GM19099 (cell line): ENCODE data around the gene FILIP1L.

Source experiments
- POLR2A ChIP-seq: IDR thresholded peaks from 3 replicates; pipeline ENCODE4 v1.6.1; 2011; ENCODE audit warnings: low read depth; ENCODE audit not compliant: insufficient read length; ENCODE audit errors: extremely low read depth

The FILIP1L gene

DNA sequence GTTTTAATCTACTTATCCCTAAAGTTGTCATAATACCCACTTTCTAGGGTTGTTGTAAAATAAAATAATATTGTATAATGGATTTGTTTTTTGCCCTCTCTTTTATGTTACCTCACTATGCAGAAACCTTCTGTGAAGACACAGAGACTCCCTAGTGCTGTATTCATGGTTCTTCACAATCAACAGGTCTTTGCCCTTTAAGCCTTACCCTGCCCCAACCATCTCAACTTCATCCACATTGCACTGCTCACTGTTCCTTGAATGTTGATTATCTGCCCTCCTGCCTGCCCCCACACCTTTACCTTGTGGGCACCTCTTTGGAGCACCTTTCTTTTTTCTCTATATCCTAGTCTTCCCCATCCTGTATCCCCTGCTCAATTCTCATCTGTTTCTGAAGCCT, 275.5 kb downstream of the FILIP1L start:
- no peak for TF ChIP-seq POLR2A

DNA sequence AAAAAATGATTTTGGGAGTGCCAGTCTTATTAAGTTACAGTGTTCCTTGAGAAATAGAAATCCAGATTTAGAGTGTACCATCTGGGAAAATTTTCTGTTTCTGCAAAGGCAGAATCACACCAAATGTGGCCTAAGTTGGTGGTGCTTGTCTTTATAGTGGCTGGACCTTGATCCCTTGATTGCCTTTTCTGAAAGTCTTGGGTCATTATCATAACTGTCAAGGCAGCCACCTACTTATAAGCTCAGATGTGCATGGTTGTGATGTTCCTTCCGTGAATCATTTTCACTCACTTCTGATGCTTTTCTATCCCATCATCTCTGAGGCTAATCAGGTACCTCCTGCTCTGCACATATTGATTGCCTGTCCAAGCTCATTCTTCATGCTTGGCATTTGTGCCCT, 276.6 kb downstream of the FILIP1L start:
- TF ChIP-seq POLR2A: no peak

DNA sequence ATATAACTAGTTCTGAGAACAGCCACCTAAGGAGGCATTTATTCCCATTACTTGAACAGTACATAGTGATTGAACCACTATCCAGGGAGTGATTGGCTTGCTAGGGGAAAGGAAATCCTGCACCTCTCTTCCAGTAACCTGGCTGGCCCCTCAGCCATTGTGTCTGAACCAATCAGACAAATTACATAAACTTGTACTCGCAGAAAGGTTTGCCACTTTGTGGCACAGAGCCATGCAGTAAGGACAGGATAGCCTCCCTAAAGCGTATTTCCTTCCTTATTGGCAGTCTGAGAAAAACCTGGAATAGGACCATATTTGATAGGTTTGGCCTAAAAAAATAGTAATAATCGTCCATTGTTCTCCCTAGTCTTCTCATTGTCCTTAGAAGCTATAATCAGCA, 277.6 kb downstream of the FILIP1L start:
- TF ChIP-seq POLR2A: no peak

DNA sequence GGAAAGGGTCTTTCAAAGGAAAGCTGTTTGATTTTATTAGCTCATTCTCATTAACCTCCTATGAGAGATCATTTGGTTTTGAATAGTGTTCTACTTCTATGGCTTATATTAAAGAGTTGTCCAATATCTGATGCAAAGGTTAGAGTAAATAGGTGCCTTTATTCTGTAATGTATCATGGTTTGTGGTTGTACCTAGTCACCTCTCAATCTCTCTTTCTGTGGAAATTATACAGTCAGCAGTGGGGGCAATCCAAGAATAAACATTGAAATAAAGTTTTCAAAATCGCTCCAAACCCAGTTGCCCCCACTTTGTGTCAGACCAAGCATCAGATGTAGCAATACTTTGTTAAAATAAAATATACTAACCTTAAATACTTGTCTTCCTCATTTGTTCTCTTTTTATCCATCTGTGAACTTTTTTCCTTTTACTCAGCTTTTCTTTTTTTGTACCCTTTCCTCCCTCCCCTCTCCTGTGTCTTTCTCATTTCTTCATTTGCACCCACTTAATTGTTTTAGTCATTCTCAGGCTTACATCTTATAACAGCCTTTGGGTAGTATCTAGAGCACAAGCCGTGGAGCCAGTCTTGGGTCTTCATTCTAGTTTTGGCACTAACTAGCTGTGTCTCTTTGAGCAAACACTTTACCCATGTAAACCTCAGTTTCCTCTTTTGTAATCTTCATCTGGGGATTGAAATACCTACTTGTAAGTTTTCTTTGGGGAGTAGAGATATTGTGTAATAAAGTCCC, 279.9 kb downstream of the FILIP1L start:
- TF ChIP-seq POLR2A: no peak

DNA sequence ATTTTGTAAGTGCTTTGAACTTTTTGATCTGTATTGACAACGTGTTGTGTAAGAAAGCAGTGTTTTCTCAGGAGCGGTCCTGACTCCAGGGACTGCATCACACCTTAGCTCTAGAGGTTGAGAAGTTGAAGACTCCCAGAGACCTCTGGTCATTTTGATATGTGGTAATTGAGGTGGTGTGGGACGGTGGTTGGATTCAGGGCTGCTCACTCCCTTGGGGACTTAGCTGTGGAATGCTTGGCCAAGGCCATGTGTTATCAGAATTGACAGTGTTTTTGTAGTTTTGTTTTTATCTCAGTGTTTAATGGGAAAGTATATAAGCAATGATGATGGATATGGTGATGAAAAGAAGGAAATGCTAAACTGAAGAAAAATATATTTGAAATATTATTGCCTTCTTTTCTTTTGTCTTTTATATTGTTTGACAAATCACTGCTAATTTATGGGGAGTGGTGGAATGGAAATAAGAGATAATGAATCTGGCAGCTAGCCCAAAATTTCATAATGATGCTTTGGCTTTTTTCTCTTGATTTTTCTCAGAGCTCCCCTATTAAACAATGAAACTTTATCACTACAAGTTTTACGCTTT, 280.6 kb downstream of the FILIP1L start:
- no peak for TF ChIP-seq POLR2A

DNA sequence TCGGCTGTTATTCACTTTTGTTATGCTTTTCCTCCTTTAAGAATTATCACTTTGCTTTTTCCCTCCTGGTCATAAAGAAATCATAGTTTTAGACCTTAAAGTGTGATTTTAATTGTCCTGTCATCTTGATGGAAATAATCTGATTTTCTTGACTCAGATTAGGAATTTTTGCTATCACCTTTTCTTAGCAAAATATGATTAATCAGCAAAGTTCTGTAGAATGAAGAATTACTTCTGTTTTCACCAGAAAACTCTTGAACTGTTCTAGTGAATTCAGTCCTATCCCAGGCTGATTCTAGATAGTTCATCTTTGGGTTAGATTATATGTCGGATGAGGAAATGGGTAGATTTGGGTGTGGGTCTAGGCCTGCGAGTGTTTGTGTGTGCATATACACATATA, 284.5 kb downstream of the FILIP1L start:
- no peak for TF ChIP-seq POLR2A

DNA sequence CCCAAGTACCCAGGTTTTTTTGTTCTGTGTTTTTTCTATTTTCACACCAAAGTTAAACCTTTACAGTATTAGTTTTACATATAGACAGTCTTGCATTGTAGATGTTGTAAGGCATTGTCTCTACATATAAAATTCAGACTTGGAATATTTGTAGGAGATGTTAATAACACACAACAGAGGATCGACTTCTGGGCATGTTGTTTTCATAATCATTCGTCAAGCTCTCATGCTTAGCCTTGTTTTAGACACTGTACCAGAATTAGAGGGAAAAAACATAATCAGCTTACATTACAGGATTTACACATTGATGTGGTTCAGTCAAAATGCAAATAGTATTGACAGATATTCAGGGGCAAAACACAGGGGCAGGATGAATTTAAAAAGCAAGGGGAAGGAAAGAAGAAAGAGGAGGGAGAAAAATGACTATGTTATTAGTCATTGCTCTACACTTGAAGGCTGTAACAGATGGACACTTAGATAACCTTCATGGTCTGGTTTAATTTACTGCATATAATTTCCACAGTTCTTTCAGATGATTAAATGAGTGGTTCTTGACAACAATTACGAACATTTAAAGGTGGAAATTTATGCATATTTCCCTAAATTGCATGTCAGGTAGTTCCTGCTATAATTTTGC, 289.2 kb downstream of the FILIP1L start:
- TF ChIP-seq POLR2A: no peak

DNA sequence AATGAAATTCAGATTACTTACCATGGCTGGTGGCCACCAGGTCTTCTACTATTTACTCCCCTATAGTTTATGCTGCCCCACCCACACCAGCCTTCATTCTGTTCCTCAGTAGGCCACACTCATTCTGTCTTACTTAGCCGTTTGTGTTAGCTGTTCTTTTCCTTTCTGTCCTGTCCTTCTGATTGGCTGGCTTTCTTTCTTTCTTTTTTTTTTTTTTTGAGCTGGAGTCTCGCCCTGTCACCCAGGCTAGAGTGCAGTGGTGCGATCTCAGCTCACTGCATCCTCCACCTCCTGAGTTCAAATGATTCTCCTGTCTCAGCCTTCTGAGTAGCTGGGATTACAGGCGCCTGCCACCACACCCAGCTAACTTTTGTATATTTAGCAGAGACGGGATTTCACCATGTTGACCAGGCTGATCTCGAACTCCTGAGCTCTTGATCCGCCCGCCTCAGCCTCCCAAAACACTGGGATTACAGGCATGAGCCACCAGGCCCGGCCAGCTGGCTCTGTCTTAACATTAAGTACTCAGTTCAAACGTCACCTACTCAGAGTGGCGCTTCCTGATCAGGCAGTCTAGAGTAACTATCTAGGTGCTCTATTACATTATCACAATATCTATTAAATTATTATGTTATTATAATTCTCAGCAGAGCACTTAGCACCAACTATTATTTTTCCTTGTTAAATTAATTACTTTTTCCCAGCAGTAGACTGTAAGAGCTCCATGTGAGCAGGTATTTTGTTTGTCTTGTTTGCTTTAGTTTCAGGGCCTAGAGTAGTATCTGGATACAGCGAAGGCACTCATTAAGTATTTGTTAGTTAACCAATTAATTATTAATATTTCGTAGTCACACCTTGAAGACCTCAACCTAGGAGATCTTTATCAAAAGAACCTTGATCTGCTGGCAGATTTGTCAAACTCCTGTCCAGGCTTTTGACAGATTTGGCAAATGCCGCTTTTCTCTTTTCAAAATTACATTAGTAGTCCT, 290.3 kb downstream of the FILIP1L start:
- no peak for TF ChIP-seq POLR2A

DNA sequence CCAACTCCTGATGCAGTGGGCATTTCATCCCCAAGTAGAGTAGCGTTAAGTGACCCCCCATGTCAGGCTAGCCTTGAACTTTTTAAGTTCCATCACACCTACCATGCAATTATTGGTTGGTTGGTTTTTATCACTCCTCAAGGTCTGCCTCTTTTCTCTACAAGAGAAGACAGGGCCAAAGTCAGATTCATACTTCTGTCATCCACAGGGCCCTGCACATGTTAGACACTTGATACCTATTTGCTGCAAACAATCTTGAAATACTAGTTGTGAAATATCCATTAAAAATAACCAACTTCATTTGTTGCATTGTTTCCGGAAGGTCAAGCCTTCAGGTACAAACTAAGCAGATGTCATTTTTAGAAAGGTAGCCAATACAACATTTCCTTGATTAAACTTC, 295.5 kb downstream of the FILIP1L start:
- no peak for TF ChIP-seq POLR2A

DNA sequence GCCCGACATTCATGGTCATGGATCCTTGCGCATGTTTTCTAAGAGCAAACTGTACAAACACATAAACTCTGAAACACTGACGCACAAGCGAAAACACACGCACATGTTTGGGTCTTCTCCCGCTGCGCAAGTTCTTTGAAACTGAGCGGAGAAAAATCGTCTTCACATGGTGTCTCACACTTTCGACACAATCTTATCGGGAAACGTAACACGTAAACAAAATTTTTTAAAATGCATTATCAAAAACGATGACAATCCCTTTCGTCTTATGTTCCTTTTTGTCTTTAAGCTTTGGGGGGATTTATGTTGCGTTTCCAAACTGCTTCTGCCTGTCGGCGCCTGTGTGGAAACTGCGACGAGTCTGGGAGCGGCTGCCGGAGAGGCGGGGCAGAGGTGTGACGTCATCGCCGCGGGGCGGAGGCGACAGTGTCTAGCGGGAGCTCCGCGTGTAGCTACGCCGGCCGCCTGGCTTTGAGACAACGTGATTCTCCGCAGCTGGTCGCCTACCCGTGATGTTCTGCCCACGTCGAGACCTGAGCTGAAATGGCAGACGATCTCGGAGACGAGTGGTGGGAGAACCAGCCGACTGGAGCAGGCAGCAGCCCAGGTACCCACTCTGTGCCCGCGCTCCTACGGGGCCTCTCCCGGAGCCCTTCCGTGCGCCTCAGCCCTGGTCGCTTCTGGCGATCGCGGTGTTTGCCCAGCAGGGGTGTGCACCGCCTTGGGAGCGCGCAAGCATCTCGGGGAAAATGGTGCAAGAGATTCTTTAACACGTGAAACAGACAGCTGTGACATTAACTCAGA, 296.7 kb downstream of the FILIP1L start, which contains the start of gene CMSS1:
CMSS1 (plus strand) TSS at position 426 of the 804 bp plus-strand sequence.
- TF ChIP-seq POLR2A: peak; percentile 71

DNA sequence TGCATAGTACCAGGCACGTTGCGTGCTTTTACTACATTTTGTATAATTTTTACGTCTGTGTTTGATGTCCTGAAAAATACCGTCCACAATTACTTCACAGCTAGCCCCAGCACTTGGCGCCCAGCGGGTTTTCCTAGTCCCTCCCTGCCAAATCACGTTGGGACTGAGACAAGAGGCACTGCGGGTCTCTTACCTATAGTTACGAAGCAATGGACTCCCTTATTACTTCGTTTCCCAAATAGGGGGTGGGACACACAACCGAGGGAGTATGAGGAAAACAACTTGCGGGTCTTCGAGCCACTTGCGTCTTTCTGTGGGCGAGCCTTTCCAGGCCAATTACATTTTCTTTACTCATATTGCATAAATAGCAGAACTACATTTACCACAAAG, 297.3 kb downstream of the FILIP1L start:
- no peak for TF ChIP-seq POLR2A

DNA sequence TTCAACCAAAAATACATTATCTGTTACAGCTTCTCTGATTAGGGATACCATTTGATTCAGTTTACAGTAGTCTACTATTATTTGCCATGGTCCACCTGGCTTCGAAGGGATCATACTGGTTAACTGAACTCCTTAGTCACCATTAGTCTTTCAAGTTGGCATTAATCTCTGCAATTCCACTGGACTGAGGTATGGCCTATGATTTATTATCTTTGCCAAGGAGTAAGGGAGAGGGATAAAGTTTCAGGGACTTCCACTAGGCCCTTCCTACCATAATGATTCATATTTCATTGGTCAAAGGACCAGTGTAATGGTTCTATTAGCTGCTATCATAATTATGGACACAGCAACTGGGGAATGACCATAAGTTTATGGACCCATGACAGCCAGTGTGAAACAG, 303.9 kb downstream of the FILIP1L start:
- no peak for TF ChIP-seq POLR2A

DNA sequence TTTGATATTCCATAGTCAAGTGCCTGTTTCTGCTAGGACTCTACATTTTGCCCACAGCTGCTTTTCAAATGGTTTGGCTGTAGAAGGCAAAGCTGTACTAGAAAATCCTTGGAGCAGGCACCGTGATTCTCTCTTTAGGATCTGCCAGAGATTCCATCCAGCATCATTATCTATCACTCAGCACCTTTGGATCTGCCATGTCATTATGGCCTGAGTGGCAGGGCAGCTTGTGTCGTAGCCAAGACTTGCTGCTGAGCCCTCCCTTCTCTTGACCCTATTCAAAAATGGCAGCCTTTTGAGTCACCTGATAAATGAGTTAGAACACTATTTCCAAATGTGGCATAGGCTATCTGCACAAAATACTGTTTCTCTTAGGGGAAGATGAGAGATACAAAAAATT, 304.7 kb downstream of the FILIP1L start:
- no peak for TF ChIP-seq POLR2A

DNA sequence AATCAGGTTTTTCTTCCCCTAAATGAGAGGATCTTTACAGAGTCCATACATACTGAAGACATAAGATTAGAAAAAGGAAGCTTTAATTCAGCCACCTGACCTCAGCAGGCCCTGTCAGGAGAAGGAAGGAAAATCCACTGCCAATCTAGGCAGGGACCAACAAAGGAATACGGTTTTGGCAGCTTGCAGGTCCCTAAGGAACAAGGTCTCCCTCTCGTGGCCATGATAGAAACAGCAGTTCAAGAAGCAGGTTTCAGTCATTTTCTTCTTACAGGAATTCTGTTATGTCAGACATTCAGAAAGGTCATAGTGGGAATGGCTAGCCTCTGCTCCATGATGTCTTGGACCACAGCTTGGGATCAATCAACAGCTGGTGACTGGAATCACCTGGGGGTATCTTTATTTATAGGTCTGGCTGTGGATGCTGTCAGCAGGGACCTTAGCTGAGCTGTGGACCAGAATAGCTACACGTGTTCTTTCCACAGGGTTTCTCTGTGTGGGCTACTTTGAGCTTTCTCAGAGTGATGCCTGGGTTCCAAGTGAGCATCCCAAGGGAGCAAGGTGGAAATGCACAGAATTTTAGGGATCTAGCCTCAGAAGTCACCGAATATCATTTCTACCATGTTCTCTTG, 306.0 kb downstream of the FILIP1L start:
- no peak for TF ChIP-seq POLR2A

DNA sequence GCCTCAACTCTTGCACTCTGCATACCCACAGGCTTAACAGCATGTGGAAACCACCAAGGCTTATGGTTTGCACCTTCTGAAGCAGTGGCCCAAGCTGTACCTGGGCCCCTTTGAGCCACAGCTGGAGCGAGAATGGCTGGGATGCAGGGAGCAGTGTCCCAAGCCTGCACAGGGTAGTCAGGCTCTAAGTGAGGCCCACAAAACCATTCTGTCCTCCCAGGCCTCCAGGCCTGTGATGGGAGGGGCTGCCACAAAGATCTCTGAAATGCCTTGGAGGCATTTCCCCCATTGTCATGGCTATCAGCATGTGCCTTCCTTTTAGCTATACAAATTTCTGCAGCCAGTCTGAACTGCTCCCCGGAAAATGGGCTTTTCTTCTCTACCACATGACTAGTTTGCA, 309.1 kb downstream of the FILIP1L start:
- no peak for TF ChIP-seq POLR2A

DNA sequence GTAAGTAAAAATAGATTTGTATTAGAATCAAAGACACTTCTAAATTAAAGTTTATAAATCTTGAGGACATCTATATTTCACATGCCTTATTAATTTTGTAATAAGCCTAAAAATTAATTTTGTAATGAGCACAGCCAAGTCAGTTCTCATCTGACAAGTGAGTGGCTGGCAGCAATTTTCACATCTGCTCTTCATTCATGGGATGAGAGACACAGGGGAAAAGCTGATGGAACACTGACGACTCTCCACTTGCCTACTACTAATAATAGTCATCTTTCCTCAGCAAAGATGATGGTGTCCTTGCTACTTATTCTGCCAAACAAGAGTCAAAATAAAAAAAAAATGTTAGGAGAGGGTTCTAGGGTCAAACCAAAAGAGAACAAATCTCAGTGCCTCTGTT, 311.0 kb downstream of the FILIP1L start:
- no peak for TF ChIP-seq POLR2A
